HFFc6 (cell line): ENCODE data around the gene CLEC6A. TPM values are rescaled to one million over a fixed set of nuclear protein-coding genes. Genes with fewer than 3 reads are reported as not detected.

Source experiments
- DNase-seq: peaks from one replicate; pipeline ENCODE4 v3.0.0-alpha.2; 2018
- H3K27ac Mint-ChIP-seq: 2 replicates; pipeline ENCODE4 v1.8.0; 2020; ENCODE audit warnings: mild to moderate bottlenecking, mixed read lengths
- H3K27me3 Mint-ChIP-seq: 2 replicates; pipeline ENCODE4 v1.8.0; 2021; ENCODE audit warnings: mild to moderate bottlenecking, moderate library complexity, mixed read lengths; ENCODE audit not compliant: insufficient read depth
- H3K36me3 Mint-ChIP-seq: 2 replicates; pipeline ENCODE4 v1.8.0; 2021; ENCODE audit warnings: low read depth, mixed read lengths
- H3K4me1 Mint-ChIP-seq: 2 replicates; pipeline ENCODE4 v1.8.0; 2020; ENCODE audit warnings: low read depth, mixed read lengths
- H3K4me3 Mint-ChIP-seq: 2 replicates; pipeline ENCODE4 v1.8.0; 2020; ENCODE audit warnings: mild to moderate bottlenecking, moderate library complexity, mixed read lengths
- H3K9me3 Mint-ChIP-seq: 2 replicates; pipeline ENCODE4 v1.8.0; 2020; ENCODE audit warnings: mild to moderate bottlenecking, mixed read lengths
- CTCF ChIP-seq: fragments of 200-600 bp; sonication (generic); IDR thresholded peaks from 2 replicates; pipeline ENCODE4 v1.5.0; 2021; ENCODE audit warnings: antibody characterized with exemption, mild to moderate bottlenecking
- total RNA-seq, 6 experiments: library from RNA; stranded (reverse); fragmentation: NEBNext Ultra II Directional; extraction: Animal tissue kit (Norgen Biotek cat#: 25700); gene quantifications; 2 replicates in 1 of 6; 3 replicates in 5 of 6; pipeline ENCODE4 v1.2.3, GENCODE V29; 2021

The CLEC6A gene
- total RNA-seq, 6 experiments from 2014 or later: not detected

GRCh38 chr12:8449355-8449859, 6.4 kb upstream of the CLEC6A start:
- Mint-ChIP-seq H3K4me3 (no peak overlapping the region), H3K9me3 (peaks cover 10% of the 10 kb centered on the region; the same call in 1 of the 2 replicates), H3K27ac (no peak overlapping the region), H3K4me1 (no peaks in the 10 kb centered on the region), H3K36me3 (no peaks in the 10 kb centered on the region), H3K27me3 (no peaks in the 10 kb centered on the region; the same call in 1 of the 2 replicates)
- DNase-seq: no peak
- TF ChIP-seq CTCF: no peak

- Mint-ChIP-seq H3K27me3 (no peaks in the 10 kb centered on the region; the same call in 1 of the 2 replicates), H3K27ac (no peak overlapping the region), H3K4me1 (no peaks in the 10 kb centered on the region), H3K4me3 (no peak overlapping the region), H3K9me3 (peaks cover 5% of the 10 kb centered on the region; the same call in 1 of the 2 replicates), H3K36me3 (no peaks in the 10 kb centered on the region)
- no peak for DNase-seq
- TF ChIP-seq CTCF: no peak
Observed at GRCh38 chr12:8452036-8452435, 3.7 kb upstream of the CLEC6A start.

- H3K27me3 Mint-ChIP-seq: no peaks in the 10 kb centered on the region
- no peak for TF ChIP-seq CTCF
Observed at GRCh38 chr12:8453021-8453513, 2.7 kb upstream of the CLEC6A start.

GRCh38 chr12:8453796-8454195, 2.0 kb upstream of the CLEC6A start:
- Mint-ChIP-seq H3K36me3 (no peaks in the 10 kb centered on the region), H3K4me3 (no peak overlapping the region), H3K27me3 (no peaks in the 10 kb centered on the region), H3K4me1 (no peaks in the 10 kb centered on the region), H3K27ac (no peak overlapping the region), H3K9me3 (peaks cover 8% of the 10 kb centered on the region; the same call in 1 of the 2 replicates)
- DNase-seq: no peak
- TF ChIP-seq CTCF: no peak

More at GRCh38 chr12:8453021-8453513, 2.7 kb upstream of the CLEC6A start:
- Mint-ChIP-seq H3K27ac (no peak overlapping the region), H3K9me3 (peaks cover 4% of the 10 kb centered on the region; the same call in 1 of the 2 replicates), H3K4me1 (no peaks in the 10 kb centered on the region), H3K36me3 (no peaks in the 10 kb centered on the region), H3K4me3 (no peak overlapping the region)
- no peak for DNase-seq

- no peak overlapping the region for H3K4me3 Mint-ChIP-seq
- H3K27ac Mint-ChIP-seq: no peak overlapping the region
- no peaks in the 10 kb centered on the region for H3K36me3 Mint-ChIP-seq
- peaks cover under 1% of the 10 kb centered on the region; the same call in 1 of the 2 replicates for H3K27me3 Mint-ChIP-seq
- no peaks in the 10 kb centered on the region for H3K4me1 Mint-ChIP-seq
- H3K9me3 Mint-ChIP-seq: peaks cover 8% of the 10 kb centered on the region; the same call in 1 of the 2 replicates
- DNase-seq: no peak
- no peak for TF ChIP-seq CTCF
Observed at GRCh38 chr12:8455271-8455670, 491 bp upstream of the CLEC6A start.
